A549 (cell line): Measurements from ENCODE around the gene SMCO4. TPM values are rescaled to one million over a fixed set of nuclear protein-coding genes. Genes with fewer than 3 reads are reported as not detected.

Experiments
- ATAC-seq, 2 experiments: fragments of 200-7000 bp in 1 of 2; fragments of >200 bp in 1 of 2; cut with Nextera tagmentation in 1 of 2; cut with Tn5 transposase in 1 of 2; 3 replicates each; pipeline versions ENCODE4 v1.8.0 to v1.9.1; 2018 to 2020; ENCODE audit warnings: mild to moderate bottlenecking in 1 of 2, moderate library complexity in 1 of 2
- CTCF ChIA-PET: fragments of 300-600 bp; sonication (Branson Sonifier 250); formaldehyde crosslinking; extraction: SDS; loops from one replicate; lab custom pipeline; 2021; ENCODE audit warnings: antibody characterized with exemption, inconsistent platforms; lab: Yijun Ruan, JAX
- POLR2A ChIA-PET: fragments of 350-600 bp; formaldehyde crosslinking; extraction: SDS; loops from one replicate; lab custom pipeline; 2021; ENCODE audit warnings: antibody characterized with exemption, inconsistent platforms; lab: Yijun Ruan, JAX
- DNase-seq, 2 experiments: peaks; one replicate each; pipeline versions ENCODE4 v3.0.0 to v3.0.0-alpha.2; 2011 to 2016; ENCODE audit warnings: low read depth in 1 of 2, low spot score in 1 of 2
- FAIRE-seq: peaks from 2 replicates; lab custom pipeline; 2011; peaks lifted over from hg19 to GRCh38; lab: Jason Lieb, UNC
- H3K27ac ChIP-seq, 2 experiments: fragments of >200 bp; sonication (Bioruptor Twin); formaldehyde crosslinking; 3 replicates each; pipeline ENCODE4 v1.5.1; 2016 to 2017
- H3K4me1 ChIP-seq: fragments of >200 bp; sonication (Bioruptor Twin); formaldehyde crosslinking; 3 replicates; pipeline ENCODE4 v1.6.1; 2016
- H3K4me2 ChIP-seq: fragments of >200 bp; sonication (Bioruptor Twin); formaldehyde crosslinking; 3 replicates; pipeline ENCODE4 v1.6.1; 2016
- H3K4me3 ChIP-seq: fragments of >200 bp; sonication (Bioruptor Twin); formaldehyde crosslinking; 3 replicates; pipeline ENCODE4 v1.5.1; 2016
- H3K9me3 ChIP-seq: fragments of >200 bp; sonication (Bioruptor Twin); formaldehyde crosslinking; 3 replicates; pipeline ENCODE4 v1.6.1; 2016
- BHLHE40 ChIP-seq: IDR thresholded peaks from 2 replicates; pipeline ENCODE4 v1.6.1; 2012; ENCODE audit warnings: low read depth, low read length, inconsistent platforms
- CBX2 ChIP-seq: fragments of 200-600 bp; sonication (generic); IDR thresholded peaks from 2 replicates; pipeline ENCODE4 v1.6.1; 2016; ENCODE audit warnings: low read depth, mild to moderate bottlenecking, borderline replicate concordance
- CEBPB ChIP-seq, 2 experiments: fragments of >200 bp in 1 of 2; sonication (Bioruptor Twin) in 1 of 2; formaldehyde crosslinking in 1 of 2; IDR thresholded peaks; 2 replicates each; pipeline ENCODE4 v1.6.1; 2012 to 2016
- EHF ChIP-seq: fragments of 250-450 bp; sonication (Bioruptor Pico); IDR thresholded peaks from 2 replicates; pipeline ENCODE4 v1.5.0; 2020; ENCODE audit warnings: mild to moderate bottlenecking
- EHMT2 ChIP-seq: fragments of 200-600 bp; sonication (generic); IDR thresholded peaks from 2 replicates; pipeline ENCODE4 v1.6.1; 2016; ENCODE audit warnings: antibody characterized with exemption, low read depth, mild to moderate bottlenecking, moderate library complexity
- ESRRA ChIP-seq: fragments of 150-350 bp; IDR thresholded peaks from 2 replicates; pipeline ENCODE4 v1.6.1; 2014; ENCODE audit warnings: mild to moderate bottlenecking, low read length, borderline replicate concordance
- FOXS1 ChIP-seq: fragments of 250-450 bp; sonication (Bioruptor Pico); IDR thresholded peaks from 2 replicates; pipeline ENCODE4 v1.5.0; 2020; ENCODE audit warnings: mild to moderate bottlenecking, moderate library complexity
- GATA3 ChIP-seq: IDR thresholded peaks from 2 replicates; pipeline ENCODE4 v1.6.1; 2012; ENCODE audit warnings: borderline replicate concordance
- HDAC2 ChIP-seq: fragments of 200-600 bp; sonication (generic); IDR thresholded peaks from 2 replicates; pipeline ENCODE4 v1.6.1; 2016
- HOXA7 ChIP-seq: fragments of 250-450 bp; sonication (Bioruptor Pico); IDR thresholded peaks from 2 replicates; pipeline ENCODE4 v1.5.0; 2020; ENCODE audit warnings: mild to moderate bottlenecking, moderate library complexity
- HOXB5 ChIP-seq: fragments of 250-450 bp; sonication (Bioruptor Pico); IDR thresholded peaks from 2 replicates; pipeline ENCODE4 v1.5.0; 2020; ENCODE audit warnings: mild to moderate bottlenecking, moderate library complexity
- KDM1A ChIP-seq: fragments of 200-600 bp; sonication (generic); IDR thresholded peaks from 2 replicates; pipeline ENCODE4 v1.6.1; 2016; ENCODE audit warnings: low read depth, mild to moderate bottlenecking
- MAFK ChIP-seq: fragments of 450-650 bp; IDR thresholded peaks from 2 replicates; pipeline ENCODE4 v1.6.1; 2014; ENCODE audit not compliant: partially characterized antibody
- MYC ChIP-seq: IDR thresholded peaks from 2 replicates; pipeline ENCODE4 v1.6.1; 2012; ENCODE audit warnings: mild to moderate bottlenecking, inconsistent platforms, low read length, improper control_type of control experiment, borderline replicate concordance
- NFE2L2 ChIP-seq: fragments of 150-350 bp; conservative IDR thresholded peaks from 2 replicates; pipeline ENCODE4 v1.6.1; 2014; ENCODE audit warnings: low read length
- NR3C1 ChIP-seq: fragments of >200 bp; sonication (Bioruptor Twin); formaldehyde crosslinking; IDR thresholded peaks from 3 replicates; pipeline ENCODE4 v1.6.1; 2017
- RAD21 ChIP-seq, 2 experiments: fragments of >200 bp in 1 of 2; sonication (Bioruptor Twin) in 1 of 2; formaldehyde crosslinking in 1 of 2; IDR thresholded peaks in 1 of 2; conservative IDR thresholded peaks in 1 of 2; 2 replicates in 1 of 2; 3 replicates in 1 of 2; pipeline ENCODE4 v1.6.1; 2012 to 2018; ENCODE audit warnings: inconsistent platforms in 1 of 2
- RFX5 ChIP-seq: fragments of 450-650 bp; IDR thresholded peaks from 2 replicates; pipeline ENCODE4 v1.7.1; 2014; ENCODE audit warnings: antibody characterized with exemption, mild to moderate bottlenecking, moderate library complexity
- RNF2 ChIP-seq: fragments of 200-600 bp; sonication (generic); IDR thresholded peaks from 2 replicates; pipeline ENCODE4 v1.6.1; 2016; ENCODE audit warnings: low read depth, mild to moderate bottlenecking, antibody characterized with exemption, moderate library complexity, borderline replicate concordance
- SREBF2 ChIP-seq: fragments of 450-650 bp; IDR thresholded peaks from 2 replicates; pipeline ENCODE4 v1.6.1; 2014; ENCODE audit warnings: mild to moderate bottlenecking, moderate library complexity
- ZC3H11A ChIP-seq: fragments of 450-650 bp; IDR thresholded peaks from 2 replicates; pipeline ENCODE4 v1.6.1; 2014; ENCODE audit warnings: antibody characterized with exemption, mild to moderate bottlenecking
- ZFP36 ChIP-seq: fragments of 450-650 bp; IDR thresholded peaks from 2 replicates; pipeline ENCODE4 v1.6.1; 2014; ENCODE audit warnings: borderline replicate concordance; ENCODE audit not compliant: partially characterized antibody
- ZNF302 ChIP-seq: fragments of 250-450 bp; sonication (Bioruptor Pico); IDR thresholded peaks from 2 replicates; pipeline ENCODE4 v1.9.0; 2021; ENCODE audit warnings: inconsistent platforms, mild to moderate bottlenecking, moderate library complexity
- WGBS: methylation state at CpG from one replicate; pipeline ENCODE4 v1.1.6; 2017; ENCODE audit errors: missing lambda C conversion rate; 5-methylcytosine and 5-hydroxymethylcytosine counted together
- polyA plus RNA-seq, 4 experiments: library from polyadenylated mRNA; depleted of rRNA in 3 of 4; stranded (reverse); fragments of >200 nt; fragmentation: RNase III in 1 of 4; extraction: RNeasy Plus Mini Kit Qiagen cat#74134 plus additional on column Dnase treatment in 1 of 4; gene quantifications; 2 replicates in 3 of 4; 3 replicates in 1 of 4; pipeline ENCODE4 v1.2.3, GENCODE V29; 2011 to 2017
- TF ChIP-seq, protein P1 (sequence below): fragments of >200 bp; sonication (Bioruptor Twin); formaldehyde crosslinking; IDR thresholded peaks from 2 replicates; pipeline ENCODE4 v1.6.1; 2016
- TF ChIP-seq, protein P2 (sequence below): fragments of 150-350 bp; IDR thresholded peaks from 2 replicates; pipeline ENCODE4 v1.6.1; 2014; ENCODE audit warnings: low read depth, mild to moderate bottlenecking, low read length
- TF ChIP-seq, protein P3 (sequence below): fragments of 200-600 bp; sonication (generic); IDR thresholded peaks from 2 replicates; pipeline ENCODE4 v1.6.1; 2016; ENCODE audit warnings: antibody characterized with exemption, mild to moderate bottlenecking, moderate library complexity
- TF ChIP-seq, protein P4 (sequence below): fragments of 250-450 bp; sonication (Bioruptor Pico); IDR thresholded peaks from 2 replicates; pipeline ENCODE4 v1.5.0; 2021; ENCODE audit warnings: mild to moderate bottlenecking, moderate library complexity, borderline replicate concordance
- TF ChIP-seq, protein P5 (sequence below): fragments of >200 bp; sonication (Bioruptor Twin); formaldehyde crosslinking; IDR thresholded peaks from 3 replicates; pipeline ENCODE4 v1.6.1; 2016

The SMCO4 gene
- polyA plus RNA-seq, 2 of the 4 experiments (the other 2 are of a cell fraction), result 11.9 to 14.8 TPM

DNA sequence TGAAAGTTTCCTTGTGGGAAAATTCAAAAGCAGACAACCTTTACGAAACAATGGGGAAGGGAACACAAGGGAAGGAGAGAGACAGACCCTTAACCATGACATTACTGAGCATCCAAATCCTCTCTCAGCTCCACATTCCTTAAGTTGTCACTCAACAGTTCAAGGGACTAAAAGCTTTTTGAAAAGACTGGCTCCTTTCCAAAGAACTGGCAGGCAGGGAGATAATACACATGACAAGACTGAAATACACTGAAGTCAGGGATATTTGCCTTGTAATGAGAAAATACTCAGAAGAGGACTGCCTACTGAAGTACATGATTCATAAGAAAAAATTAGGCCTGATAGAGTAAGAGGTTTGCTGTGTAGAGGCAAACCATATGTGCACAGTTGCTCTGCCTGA is 69.1 kb downstream of the SMCO4 start:
- ATAC-seq (no peak), FAIRE-seq (no peak), DNase-seq (no peak)
- ChIA-PET CTCF (no interaction called here), POLR2A (no interaction called here)
- Histone ChIP-seq H3K4me3 (no peak overlapping the region), H3K27ac (no peak overlapping the region), H3K4me2 (no peak overlapping the region)
- TF ChIP-seq RFX5, result no peak
- TF ChIP-seq, all 56 proteins: peak for 0
- Histone ChIP-seq H3K4me1 (peaks cover 15% of the 10 kb centered on the region), H3K9me3 (0 out of 3 replicates have a peak, but pooled peaks cover 3% of the 10 kb centered on the region)
- 77% methylated on average over 1 of the region's 1 CpG for WGBS

DNA sequence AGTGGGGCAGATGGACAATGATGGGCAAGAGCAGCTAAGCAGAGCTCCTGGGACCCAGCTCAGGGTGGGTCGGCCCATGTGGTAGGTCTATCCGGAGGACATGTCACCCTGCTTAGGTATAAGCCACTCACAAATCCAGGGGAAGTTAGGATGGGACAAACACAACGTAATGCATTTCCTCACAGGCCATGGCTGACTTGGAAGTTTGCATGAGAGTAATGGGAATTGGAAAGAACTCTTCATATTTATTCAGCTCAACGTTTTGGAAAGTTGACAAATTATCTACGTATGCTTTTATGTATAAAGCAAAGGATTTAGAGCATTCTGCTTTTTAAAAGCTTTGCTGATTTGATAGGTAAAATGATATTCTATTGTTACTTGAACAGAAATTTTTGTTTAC is 74.9 kb downstream of the SMCO4 start:
- CTCF ChIA-PET, result interaction anchor here (0.6 to 0.7 kb wide), 2 partner anchors 9 to 346 kb away, joined by 3 to 4 read pairs; no protein-coding TSS in a partner anchor
- no peaks in the 10 kb centered on the region for H3K4me1 ChIP-seq
- FAIRE-seq (no peak), DNase-seq (no peak), ATAC-seq (no peak)
- no peaks in the 10 kb centered on the region for H3K9me3 ChIP-seq
- no peak overlapping the region for H3K4me2 ChIP-seq
- POLR2A ChIA-PET, result no interaction called here
- H3K4me3 ChIP-seq, result no peak overlapping the region
- 44% methylated on average over 5 of the region's 5 CpGs for WGBS
- no peak overlapping the region for H3K27ac ChIP-seq
- no peak for TF ChIP-seq ZNF302 (CRISPR knock-in tag)
- no peak for TF ChIP-seq ESRRA
- no peak for TF ChIP-seq ZFP36
- no peak for TF ChIP-seq MAFK
- TF ChIP-seq, protein P1, sequence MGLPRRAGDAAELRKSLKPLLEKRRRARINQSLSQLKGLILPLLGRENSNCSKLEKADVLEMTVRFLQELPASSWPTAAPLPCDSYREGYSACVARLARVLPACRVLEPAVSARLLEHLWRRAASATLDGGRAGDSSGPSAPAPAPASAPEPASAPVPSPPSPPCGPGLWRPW, result no peak
- TF ChIP-seq CEBPB (IDR thresholded peaks at IDR 0.05), result no peak
- TF ChIP-seq KDM1A, result no peak
- no peak for TF ChIP-seq NR3C1
- TF ChIP-seq EHMT2, result no peak
- TF ChIP-seq SREBF2, result no peak
- TF ChIP-seq HDAC2, result no peak
- no peak for TF ChIP-seq BHLHE40
- TF ChIP-seq, protein P2, sequence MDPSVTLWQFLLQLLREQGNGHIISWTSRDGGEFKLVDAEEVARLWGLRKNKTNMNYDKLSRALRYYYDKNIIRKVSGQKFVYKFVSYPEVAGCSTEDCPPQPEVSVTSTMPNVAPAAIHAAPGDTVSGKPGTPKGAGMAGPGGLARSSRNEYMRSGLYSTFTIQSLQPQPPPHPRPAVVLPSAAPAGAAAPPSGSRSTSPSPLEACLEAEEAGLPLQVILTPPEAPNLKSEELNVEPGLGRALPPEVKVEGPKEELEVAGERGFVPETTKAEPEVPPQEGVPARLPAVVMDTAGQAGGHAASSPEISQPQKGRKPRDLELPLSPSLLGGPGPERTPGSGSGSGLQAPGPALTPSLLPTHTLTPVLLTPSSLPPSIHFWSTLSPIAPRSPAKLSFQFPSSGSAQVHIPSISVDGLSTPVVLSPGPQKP, result no peak
- TF ChIP-seq MYC, result no peak
- TF ChIP-seq CBX2, result no peak

DNA sequence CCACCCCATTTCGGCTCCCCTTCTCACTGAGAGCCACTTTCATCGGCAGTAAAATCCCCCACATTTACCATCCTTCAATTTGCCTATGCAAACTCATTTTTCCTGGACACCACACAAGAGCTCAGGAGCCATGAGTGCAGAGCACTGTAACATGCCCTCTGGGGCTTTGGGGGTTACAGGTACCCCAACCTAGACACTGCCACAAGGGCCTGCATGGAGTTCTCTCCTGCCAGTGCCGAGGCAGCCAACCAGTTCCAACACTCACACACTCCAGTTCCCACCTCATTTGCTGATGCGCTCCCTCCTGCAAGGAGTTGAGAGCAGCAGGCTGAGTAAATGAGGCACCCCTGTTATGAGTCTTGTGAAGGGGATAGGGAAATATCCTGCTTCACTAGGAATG is 76.1 kb downstream of the SMCO4 start:
- 40% methylated on average over 4 of the region's 4 CpGs for WGBS
- no peak overlapping the region for H3K4me2 ChIP-seq
- TF ChIP-seq ZFP36 (no peak), NFE2L2 (no peak), ZC3H11A (no peak), RAD21 (conservative IDR thresholded peaks at IDR 0.05 in 1 of 2, IDR thresholded peaks at IDR 0.05 in 1 of 2) (no peak), KDM1A (no peak), HOXA7 (no peak), RNF2 (no peak), EHF (no peak), BHLHE40 (no peak), NR3C1 (no peak), HOXB5 (no peak), FOXS1 (CRISPR knock-in tag) (no peak), ZNF302 (CRISPR knock-in tag) (no peak), GATA3 (no peak)
- TF ChIP-seq, protein P3, sequence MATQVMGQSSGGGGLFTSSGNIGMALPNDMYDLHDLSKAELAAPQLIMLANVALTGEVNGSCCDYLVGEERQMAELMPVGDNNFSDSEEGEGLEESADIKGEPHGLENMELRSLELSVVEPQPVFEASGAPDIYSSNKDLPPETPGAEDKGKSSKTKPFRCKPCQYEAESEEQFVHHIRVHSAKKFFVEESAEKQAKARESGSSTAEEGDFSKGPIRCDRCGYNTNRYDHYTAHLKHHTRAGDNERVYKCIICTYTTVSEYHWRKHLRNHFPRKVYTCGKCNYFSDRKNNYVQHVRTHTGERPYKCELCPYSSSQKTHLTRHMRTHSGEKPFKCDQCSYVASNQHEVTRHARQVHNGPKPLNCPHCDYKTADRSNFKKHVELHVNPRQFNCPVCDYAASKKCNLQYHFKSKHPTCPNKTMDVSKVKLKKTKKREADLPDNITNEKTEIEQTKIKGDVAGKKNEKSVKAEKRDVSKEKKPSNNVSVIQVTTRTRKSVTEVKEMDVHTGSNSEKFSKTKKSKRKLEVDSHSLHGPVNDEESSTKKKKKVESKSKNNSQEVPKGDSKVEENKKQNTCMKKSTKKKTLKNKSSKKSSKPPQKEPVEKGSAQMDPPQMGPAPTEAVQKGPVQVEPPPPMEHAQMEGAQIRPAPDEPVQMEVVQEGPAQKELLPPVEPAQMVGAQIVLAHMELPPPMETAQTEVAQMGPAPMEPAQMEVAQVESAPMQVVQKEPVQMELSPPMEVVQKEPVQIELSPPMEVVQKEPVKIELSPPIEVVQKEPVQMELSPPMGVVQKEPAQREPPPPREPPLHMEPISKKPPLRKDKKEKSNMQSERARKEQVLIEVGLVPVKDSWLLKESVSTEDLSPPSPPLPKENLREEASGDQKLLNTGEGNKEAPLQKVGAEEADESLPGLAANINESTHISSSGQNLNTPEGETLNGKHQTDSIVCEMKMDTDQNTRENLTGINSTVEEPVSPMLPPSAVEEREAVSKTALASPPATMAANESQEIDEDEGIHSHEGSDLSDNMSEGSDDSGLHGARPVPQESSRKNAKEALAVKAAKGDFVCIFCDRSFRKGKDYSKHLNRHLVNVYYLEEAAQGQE, result no peak
- TF ChIP-seq, protein P4, sequence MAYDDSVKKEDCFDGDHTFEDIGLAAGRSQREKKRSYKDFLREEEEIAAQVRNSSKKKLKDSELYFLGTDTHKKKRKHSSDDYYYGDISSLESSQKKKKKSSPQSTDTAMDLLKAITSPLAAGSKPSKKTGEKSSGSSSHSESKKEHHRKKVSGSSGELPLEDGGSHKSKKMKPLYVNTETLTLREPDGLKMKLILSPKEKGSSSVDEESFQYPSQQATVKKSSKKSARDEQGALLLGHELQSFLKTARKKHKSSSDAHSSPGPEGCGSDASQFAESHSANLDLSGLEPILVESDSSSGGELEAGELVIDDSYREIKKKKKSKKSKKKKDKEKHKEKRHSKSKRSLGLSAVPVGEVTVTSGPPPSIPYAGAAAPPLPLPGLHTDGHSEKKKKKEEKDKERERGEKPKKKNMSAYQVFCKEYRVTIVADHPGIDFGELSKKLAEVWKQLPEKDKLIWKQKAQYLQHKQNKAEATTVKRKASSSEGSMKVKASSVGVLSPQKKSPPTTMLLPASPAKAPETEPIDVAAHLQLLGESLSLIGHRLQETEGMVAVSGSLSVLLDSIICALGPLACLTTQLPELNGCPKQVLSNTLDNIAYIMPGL, result no peak
- TF ChIP-seq, protein P5, sequence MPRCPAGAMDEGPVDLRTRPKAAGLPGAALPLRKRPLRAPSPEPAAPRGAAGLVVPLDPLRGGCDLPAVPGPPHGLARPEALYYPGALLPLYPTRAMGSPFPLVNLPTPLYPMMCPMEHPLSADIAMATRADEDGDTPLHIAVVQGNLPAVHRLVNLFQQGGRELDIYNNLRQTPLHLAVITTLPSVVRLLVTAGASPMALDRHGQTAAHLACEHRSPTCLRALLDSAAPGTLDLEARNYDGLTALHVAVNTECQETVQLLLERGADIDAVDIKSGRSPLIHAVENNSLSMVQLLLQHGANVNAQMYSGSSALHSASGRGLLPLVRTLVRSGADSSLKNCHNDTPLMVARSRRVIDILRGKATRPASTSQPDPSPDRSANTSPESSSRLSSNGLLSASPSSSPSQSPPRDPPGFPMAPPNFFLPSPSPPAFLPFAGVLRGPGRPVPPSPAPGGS, result no peak
- FAIRE-seq (no peak), ATAC-seq (no peak), DNase-seq (no peak)
- H3K4me1 ChIP-seq, result no peaks in the 10 kb centered on the region
- H3K4me3 ChIP-seq, result no peak overlapping the region
- no peaks in the 10 kb centered on the region for H3K9me3 ChIP-seq
- H3K27ac ChIP-seq, result no peak overlapping the region
- ChIA-PET CTCF (no interaction called here), POLR2A (no interaction called here)
